RPMI7951 (cell line): ENCODE results near the gene DMD. TPM values are rescaled to one million over a fixed set of nuclear protein-coding genes. Genes with fewer than 3 reads are reported as not detected.

Experiments used
- DNase-seq: peaks from one replicate; pipeline ENCODE4 v3.0.0-alpha.2; 2012; ENCODE audit warnings: low read depth
- total RNA-seq: library from RNA; depleted of rRNA; stranded (reverse); fragments of >200 nt; shearing (Covaris generic); gene quantifications from 2 replicates; pipeline ENCODE4 v1.2.3, GENCODE V29; 2014

DMD gene
- total RNA-seq, 1 experiment from 2014 or later = 2.0 TPM

GRCh38 chrX:31297881-31298280 is 1913.5 kb downstream of the DMD start:
- no peak for DNase-seq

- no peak for DNase-seq
These were observed 1916.9 kb downstream of the DMD start for GRCh38 chrX:31294475-31294874.

- no peak for DNase-seq
These were observed 1917.9 kb downstream of the DMD start for GRCh38 chrX:31293409-31293808.

- DNase-seq = no peak
These were observed 1920.2 kb downstream of the DMD start for GRCh38 chrX:31291131-31291530.

GRCh38 chrX:31287861-31288260 is 1923.5 kb downstream of the DMD start:
- no peak for DNase-seq

GRCh38 chrX:31280580-31280979 is 1930.8 kb downstream of the DMD start:
- DNase-seq = no peak

GRCh38 chrX:31279359-31279758 is 1932.0 kb downstream of the DMD start:
- DNase-seq = peak; percentile 53

GRCh38 chrX:31272472-31272775 is 1938.9 kb downstream of the DMD start:
- no peak for DNase-seq

- DNase-seq = no peak
These were observed 1939.5 kb downstream of the DMD start for GRCh38 chrX:31271615-31272471.

- DNase-seq = no peak
These were observed 1941.4 kb downstream of the DMD start for GRCh38 chrX:31269914-31270313.

GRCh38 chrX:31268359-31268758 is 1943.0 kb downstream of the DMD start:
- DNase-seq = peak; percentile 5

- peak; percentile 22 for DNase-seq
These were observed 1944.9 kb downstream of the DMD start for GRCh38 chrX:31266203-31267076.

- DNase-seq = no peak
These were observed 1946.0 kb downstream of the DMD start for GRCh38 chrX:31265383-31265782.

- DNase-seq = no peak
These were observed 1951.0 kb downstream of the DMD start for GRCh38 chrX:31260351-31260750.

- peak; percentile 2 for DNase-seq
These were observed 1953.2 kb downstream of the DMD start for GRCh38 chrX:31258166-31258565.

- DNase-seq = no peak
These were observed 1955.9 kb downstream of the DMD start for GRCh38 chrX:31255310-31256033.

GRCh38 chrX:31252133-31252532 is 1959.2 kb downstream of the DMD start:
- no peak for DNase-seq

- no peak for DNase-seq
These were observed 1960.0 kb downstream of the DMD start for GRCh38 chrX:31251336-31251735.

- DNase-seq = no peak
These were observed 1965.6 kb downstream of the DMD start for GRCh38 chrX:31245714-31246113.

GRCh38 chrX:31243804-31244203 is 1967.5 kb downstream of the DMD start:
- no peak for DNase-seq

- DNase-seq = no peak
These were observed 1970.4 kb downstream of the DMD start for GRCh38 chrX:31240982-31241381.

- no peak for DNase-seq
These were observed 1974.2 kb downstream of the DMD start for GRCh38 chrX:31237189-31237588.
